ENCODE measurements around the gene OR5AR1. TPM values are rescaled to one million over a fixed set of nuclear protein-coding genes. Genes with fewer than 3 reads are reported as not detected.

The OR5AR1 gene
- total RNA-seq, 1 donor from 2014 or later: not detected

GRCh38 chr11:56693428-56693827 lies 29.9 kb downstream of the OR5AR1 start:
- intact Hi-C loops (cut with DNase I): no loop called here
- no peak overlapping the region for H3K4me3 ChIP-seq
- H3K27me3 ChIP-seq: no peaks in the 10 kb centered on the region

GRCh38 chr11:56698795-56699194 lies 35.3 kb downstream of the OR5AR1 start, which contains the start of gene OR9G1:
Gene OR9G1 (plus strand): TSS chr11:56699095. CDS start chr11:56700388, 1,293 bp downstream.
- H3K9me3 ChIP-seq: no peaks in the 10 kb centered on the region
- no peaks in the 10 kb centered on the region for H3K36me3 ChIP-seq
- H3K4me1 ChIP-seq: no peaks in the 10 kb centered on the region
- DNase-seq (ENCODE audit: extremely low spot score in 2 of 2): no peak
- TF ChIP-seq CTCF (IDR thresholded peaks at IDR 0.05): no peak
- no peak for TF ChIP-seq POLR2AphosphoS5 (IDR thresholded peaks at IDR 0.05; ENCODE audit: insufficient read depth in 1 of 2, low read depth in 1 of 2)
- no peak for TF ChIP-seq POLR2A (IDR thresholded peaks at IDR 0.05)
- no peaks in the 10 kb centered on the region for H3K27me3 ChIP-seq
- H3K27ac ChIP-seq: no peak within 1 kb of the TSS
- intact Hi-C loops (cut with DNase I): no loop called here
- H3K4me3 ChIP-seq: no peak within 1 kb of the TSS

More at GRCh38 chr11:56693428-56693827, 29.9 kb downstream of the OR5AR1 start:
- H3K27ac ChIP-seq: no peak overlapping the region
- no peaks in the 10 kb centered on the region for H3K9me3 ChIP-seq
- no peaks in the 10 kb centered on the region for H3K4me1 ChIP-seq
- no peak for DNase-seq (ENCODE audit: extremely low spot score in 2 of 2)
- H3K36me3 ChIP-seq: no peaks in the 10 kb centered on the region
- TF ChIP-seq CTCF (IDR thresholded peaks at IDR 0.05) (no peak), POLR2A (IDR thresholded peaks at IDR 0.05) (no peak), POLR2AphosphoS5 (IDR thresholded peaks at IDR 0.05; ENCODE audit: insufficient read depth in 1 of 2, low read depth in 1 of 2) (no peak)

GRCh38 chr11:56700242-56700913 lies 36.9 kb downstream of the OR5AR1 start:
- no peaks in the 10 kb centered on the region for H3K27me3 ChIP-seq
- H3K36me3 ChIP-seq: no peaks in the 10 kb centered on the region
- H3K27ac ChIP-seq: no peak overlapping the region
- H3K9me3 ChIP-seq: no peaks in the 10 kb centered on the region
- TF ChIP-seq CTCF (IDR thresholded peaks at IDR 0.05) (no peak), POLR2AphosphoS5 (IDR thresholded peaks at IDR 0.05; ENCODE audit: insufficient read depth in 1 of 2, low read depth in 1 of 2) (no peak), POLR2A (IDR thresholded peaks at IDR 0.05) (no peak)
- no peak overlapping the region for H3K4me3 ChIP-seq
- DNase-seq (ENCODE audit: extremely low spot score in 2 of 2): no peak
- H3K4me1 ChIP-seq: no peaks in the 10 kb centered on the region
- intact Hi-C loops (cut with DNase I): no loop called here

GRCh38 chr11:56700914-56701485 lies 37.5 kb downstream of the OR5AR1 start:
- intact Hi-C loops (cut with DNase I): no loop called here
- H3K9me3 ChIP-seq: no peaks in the 10 kb centered on the region
- no peak overlapping the region for H3K4me3 ChIP-seq
- no peak overlapping the region for H3K27ac ChIP-seq
- no peak for DNase-seq (ENCODE audit: extremely low spot score in 2 of 2)
- H3K27me3 ChIP-seq: no peaks in the 10 kb centered on the region
- no peaks in the 10 kb centered on the region for H3K4me1 ChIP-seq
- H3K36me3 ChIP-seq: no peaks in the 10 kb centered on the region
- no peak for TF ChIP-seq POLR2A (IDR thresholded peaks at IDR 0.05)
- TF ChIP-seq POLR2AphosphoS5 (IDR thresholded peaks at IDR 0.05; ENCODE audit: insufficient read depth in 1 of 2, low read depth in 1 of 2): no peak
- no peak for TF ChIP-seq CTCF (IDR thresholded peaks at IDR 0.05)

- intact Hi-C loops (cut with DNase I): no loop called here
- Histone ChIP-seq H3K36me3 (no peaks in the 10 kb centered on the region), H3K4me3 (no peak overlapping the region), H3K4me1 (no peaks in the 10 kb centered on the region), H3K27ac (no peak overlapping the region), H3K27me3 (no peaks in the 10 kb centered on the region), H3K9me3 (no peaks in the 10 kb centered on the region)
- TF ChIP-seq POLR2A (IDR thresholded peaks at IDR 0.05) (no peak), POLR2AphosphoS5 (IDR thresholded peaks at IDR 0.05; ENCODE audit: insufficient read depth in 1 of 2, low read depth in 1 of 2) (no peak), CTCF (IDR thresholded peaks at IDR 0.05) (no peak)
- no peak for DNase-seq (ENCODE audit: extremely low spot score in 2 of 2)
These were observed 42.4 kb downstream of the OR5AR1 start for GRCh38 chr11:56705784-56706396.

Measured in vagina (tissue), 2 donors.